NB4 (cell line): ENCODE measurements around the gene PDZRN3.

Experiments used
- CTCF ChIP-seq: IDR thresholded peaks from one replicate; pipeline ENCODE4 v1.5.1; 2012; ENCODE audit warnings: low read depth, low read length
- MAX ChIP-seq: IDR thresholded peaks from 2 replicates; pipeline ENCODE4 v1.6.1; 2011; ENCODE audit warnings: low read depth, low read length
- POLR2A ChIP-seq: IDR thresholded peaks from 2 replicates; pipeline ENCODE4 v1.6.1; 2011; ENCODE audit warnings: mild to moderate bottlenecking; ENCODE audit not compliant: insufficient read length; ENCODE audit errors: extremely low read depth

GRCh38 chr3:73547427-73548248, 77.1 kb downstream of the PDZRN3 start:
- TF ChIP-seq CTCF (no peak), POLR2A (no peak), MAX (no peak)
